Measurements from ENCODE around the gene ADK.

The ADK gene

GRCh38 chr10:74373059-74373458 is 222.0 kb downstream of the ADK start:
- Histone ChIP-seq H3K4me3 (replicated peaks; ENCODE audit: insufficient read depth, low read length) (no peak overlapping the region), H3K27me3 (ENCODE audit: insufficient read depth, poor library complexity, severe bottlenecking) (no peaks in the 10 kb centered on the region), H3K27ac (replicated peaks) (no peak overlapping the region)
- TF ChIP-seq SPI1 (IDR thresholded peaks at IDR 0.05; ENCODE audit: borderline replicate concordance, low read depth), result no peak
- no peak for TF ChIP-seq REST (IDR thresholded peaks at IDR 0.05; ENCODE audit: insufficient replicate concordance, low read depth)
- no peak for TF ChIP-seq POLR2AphosphoS5 (IDR thresholded peaks at IDR 0.05; ENCODE audit: low read depth)
- TF ChIP-seq GABPA (IDR thresholded peaks at IDR 0.05; ENCODE audit: low read depth), result no peak
- TF ChIP-seq CTCF (IDR thresholded peaks at IDR 0.05; ENCODE audit: insufficient read depth, low read length), result no peak
- no peak for DNase-seq (ENCODE audit: low read depth in 1 of 2, low spot score in 1 of 2)

- Histone ChIP-seq H3K27me3 (ENCODE audit: insufficient read depth, poor library complexity, severe bottlenecking) (no peaks in the 10 kb centered on the region), H3K27ac (replicated peaks) (no peak overlapping the region), H3K4me3 (replicated peaks; ENCODE audit: insufficient read depth, low read length) (no peak overlapping the region)
- TF ChIP-seq SPI1 (IDR thresholded peaks at IDR 0.05; ENCODE audit: borderline replicate concordance, low read depth), result no peak
- no peak for TF ChIP-seq REST (IDR thresholded peaks at IDR 0.05; ENCODE audit: insufficient replicate concordance, low read depth)
- no peak for TF ChIP-seq POLR2AphosphoS5 (IDR thresholded peaks at IDR 0.05; ENCODE audit: low read depth)
- no peak for TF ChIP-seq GABPA (IDR thresholded peaks at IDR 0.05; ENCODE audit: low read depth)
- TF ChIP-seq CTCF (IDR thresholded peaks at IDR 0.05; ENCODE audit: insufficient read depth, low read length), result no peak
- DNase-seq (ENCODE audit: low read depth in 1 of 2, low spot score in 1 of 2), result no peak
Measured at GRCh38 chr10:74377476-74377875, 226.5 kb downstream of the ADK start.

GRCh38 chr10:74379474-74379873 is 228.5 kb downstream of the ADK start:
- no peak for DNase-seq (ENCODE audit: low read depth in 1 of 2, low spot score in 1 of 2)
- TF ChIP-seq REST (IDR thresholded peaks at IDR 0.05; ENCODE audit: insufficient replicate concordance, low read depth) (no peak), SPI1 (IDR thresholded peaks at IDR 0.05; ENCODE audit: borderline replicate concordance, low read depth) (no peak), POLR2AphosphoS5 (IDR thresholded peaks at IDR 0.05; ENCODE audit: low read depth) (no peak)
- H3K27ac ChIP-seq (replicated peaks), result no peak overlapping the region
- H3K4me3 ChIP-seq (replicated peaks; ENCODE audit: insufficient read depth, low read length), result no peak overlapping the region
- H3K27me3 ChIP-seq (ENCODE audit: insufficient read depth, poor library complexity, severe bottlenecking), result no peaks in the 10 kb centered on the region

GRCh38 chr10:74380795-74381194 is 229.8 kb downstream of the ADK start:
- no peak for DNase-seq (ENCODE audit: low read depth in 1 of 2, low spot score in 1 of 2)
- Histone ChIP-seq H3K4me3 (replicated peaks; ENCODE audit: insufficient read depth, low read length) (no peak overlapping the region), H3K27ac (replicated peaks) (no peak overlapping the region), H3K27me3 (ENCODE audit: insufficient read depth, poor library complexity, severe bottlenecking) (no peaks in the 10 kb centered on the region)
- TF ChIP-seq POLR2AphosphoS5 (IDR thresholded peaks at IDR 0.05; ENCODE audit: low read depth), result no peak
- TF ChIP-seq GABPA (IDR thresholded peaks at IDR 0.05; ENCODE audit: low read depth), result no peak
- TF ChIP-seq CTCF (IDR thresholded peaks at IDR 0.05; ENCODE audit: insufficient read depth, low read length), result no peak
- no peak for TF ChIP-seq REST (IDR thresholded peaks at IDR 0.05; ENCODE audit: insufficient replicate concordance, low read depth)
- no peak for TF ChIP-seq SPI1 (IDR thresholded peaks at IDR 0.05; ENCODE audit: borderline replicate concordance, low read depth)

Data from HL-60 (cell line).